Stimulated activated CD8-positive, alpha-beta memory T cell treated with anti-CD3 and anti-CD28 coated beads, Interleukin-7, amount 100 ng/mL, for 24 hours (primary cell): ENCODE results near the gene CHRNA10.

Experiments
- DNase-seq: peaks from one replicate; pipeline ENCODE4 v3.0.0-alpha.2; 2020; ENCODE audit warnings: low read depth

CHRNA10 gene

GRCh38 chr11:3632070-3632660 is 39.0 kb downstream of the CHRNA10 start:
- no peak for DNase-seq

DNA sequence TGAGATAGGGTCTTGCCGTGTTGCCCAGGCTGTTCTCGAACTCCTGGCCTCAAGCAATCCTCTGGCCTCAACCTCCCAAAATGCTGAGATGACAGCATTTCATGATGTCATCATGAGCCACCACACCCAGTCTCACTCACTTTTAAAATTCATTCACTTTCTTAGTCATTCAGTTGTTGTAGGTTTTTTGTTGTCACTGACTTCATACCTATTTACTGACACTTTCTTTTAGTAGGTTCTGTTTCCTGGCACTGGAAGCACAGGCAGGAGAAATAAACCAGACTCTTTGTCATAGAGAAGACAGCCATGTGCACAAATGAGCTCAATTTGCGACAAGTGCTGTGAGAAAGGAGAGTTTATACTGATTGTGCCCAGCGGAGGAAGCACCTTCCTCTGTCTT is 39.9 kb downstream of the CHRNA10 start:
- DNase-seq = no peak

GRCh38 chr11:3627291-3627690 is 43.9 kb downstream of the CHRNA10 start:
- no peak for DNase-seq

GRCh38 chr11:3626250-3626960 is 44.8 kb downstream of the CHRNA10 start:
- DNase-seq = no peak

DNA sequence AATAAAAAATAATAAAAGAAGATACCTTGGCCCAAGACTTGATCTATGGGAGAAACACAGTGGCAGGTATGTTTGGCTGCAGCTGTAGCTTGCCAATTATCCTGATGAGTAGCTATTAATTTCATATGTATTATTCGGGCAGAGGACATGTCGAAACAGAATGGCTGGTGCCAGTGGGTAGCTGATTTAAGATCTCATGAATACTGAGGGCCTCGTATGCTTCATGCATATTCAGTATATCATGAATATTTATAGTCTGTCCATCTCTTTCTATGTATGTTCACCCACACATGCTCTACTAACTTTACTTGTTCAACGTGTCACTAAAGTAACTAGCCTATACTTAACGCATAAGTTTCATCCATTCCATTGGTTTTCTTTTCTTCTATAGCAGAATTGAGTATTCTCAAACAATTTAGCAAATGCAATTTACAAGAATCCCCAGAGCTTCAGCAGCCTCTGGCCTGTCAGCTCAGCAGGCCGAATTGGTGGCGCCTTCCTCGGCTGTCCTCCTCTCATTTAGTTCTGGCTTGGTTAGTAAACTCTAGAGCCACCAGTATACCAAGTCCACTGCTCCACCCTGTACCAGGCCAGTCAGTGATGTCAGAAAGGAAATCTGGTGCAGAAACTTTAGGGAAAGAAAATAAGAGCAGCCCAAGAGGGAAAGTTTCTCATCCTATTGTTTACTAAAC is 47.3 kb downstream of the CHRNA10 start:
- no peak for DNase-seq

DNA sequence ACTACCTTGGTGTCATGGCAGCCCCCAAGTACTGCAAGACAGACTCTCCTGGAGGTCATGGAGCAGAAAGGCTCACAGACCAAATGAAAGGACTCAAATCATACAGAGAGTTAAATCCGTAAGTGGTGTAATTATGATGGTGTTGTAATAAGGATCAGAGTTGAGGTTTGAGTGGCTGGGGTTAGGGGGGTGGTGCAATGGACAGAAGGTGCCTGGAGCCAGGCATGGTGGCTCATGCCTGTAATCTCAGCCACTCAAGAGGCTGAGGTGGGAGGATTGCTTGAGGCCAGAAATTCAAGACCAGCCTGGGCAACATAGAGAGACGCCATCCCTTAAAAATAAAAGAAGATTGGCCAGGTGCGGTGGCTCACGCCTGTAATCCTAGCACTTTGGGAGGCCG is 48.1 kb downstream of the CHRNA10 start:
- DNase-seq = no peak

DNA sequence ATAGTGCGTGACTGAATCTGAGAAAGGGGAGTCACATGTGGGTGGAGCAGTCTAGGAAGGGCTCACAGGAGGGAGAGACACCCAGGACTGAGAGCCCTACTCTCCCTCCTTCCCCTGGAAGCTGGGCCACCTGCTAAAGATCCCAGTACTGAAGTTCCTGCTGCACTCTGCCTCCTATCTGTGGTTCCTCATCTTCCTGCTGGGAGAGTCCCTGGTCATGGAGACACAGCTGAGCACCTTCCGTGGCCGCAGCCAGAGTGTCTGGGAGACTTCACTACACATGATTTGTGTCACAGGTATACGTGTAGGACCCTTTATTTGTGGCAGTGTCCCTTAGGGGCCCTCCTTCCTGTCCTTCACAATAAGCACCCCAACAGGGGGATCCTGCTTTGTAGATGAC is 48.7 kb downstream of the CHRNA10 start:
- no peak for DNase-seq

- no peak for DNase-seq
These were observed 53.2 kb downstream of the CHRNA10 start for GRCh38 chr11:3617990-3618389.

DNA sequence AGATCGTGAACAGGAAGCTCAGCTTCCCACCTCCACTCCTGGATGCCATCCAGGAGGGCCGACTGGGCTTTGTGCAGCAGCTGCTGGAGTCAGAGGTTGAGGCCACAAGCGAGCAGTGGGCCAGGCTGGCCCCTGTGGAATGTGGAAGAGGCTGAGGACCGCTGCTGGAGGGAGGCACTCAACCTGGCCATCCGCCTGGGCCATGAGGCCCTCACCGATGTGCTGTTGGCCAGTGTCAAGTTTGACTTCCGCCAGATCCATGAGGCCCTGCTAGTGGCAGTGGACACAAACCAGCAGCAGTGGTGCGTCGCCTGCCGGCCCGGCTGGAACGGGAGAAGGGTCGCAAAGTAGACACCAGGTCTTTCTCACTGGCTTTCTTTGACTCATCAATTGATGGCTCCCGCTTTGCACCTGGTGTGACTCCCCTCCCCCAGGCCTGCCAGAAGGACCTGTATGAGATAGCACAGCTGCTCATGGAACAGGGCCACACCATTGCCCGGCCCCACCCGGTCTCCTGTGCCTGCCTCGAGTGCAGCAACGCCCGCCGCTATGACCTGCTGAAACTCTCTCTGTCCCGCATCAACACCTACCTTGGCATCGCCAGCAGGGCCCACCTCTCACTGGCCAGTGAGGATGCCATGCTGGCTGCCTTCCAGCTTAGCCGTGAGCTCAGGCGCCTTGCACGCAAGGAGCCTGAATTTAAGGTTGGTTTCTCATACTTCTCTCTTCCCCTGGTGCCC is 54.3 kb downstream of the CHRNA10 start:
- DNase-seq = no peak

- no peak for DNase-seq
These were observed 55.2 kb downstream of the CHRNA10 start for GRCh38 chr11:3615998-3616397.
